ENCODE data around the gene OXT. TPM values are rescaled to one million over a fixed set of nuclear protein-coding genes. Genes with fewer than 3 reads are reported as not detected.
A peak's percentile ranks its signal among the peaks of the same experiment; 100 is the strongest.

Gene OXT
- total RNA-seq, 1 donor from 2014 or later: not detected

DNA sequence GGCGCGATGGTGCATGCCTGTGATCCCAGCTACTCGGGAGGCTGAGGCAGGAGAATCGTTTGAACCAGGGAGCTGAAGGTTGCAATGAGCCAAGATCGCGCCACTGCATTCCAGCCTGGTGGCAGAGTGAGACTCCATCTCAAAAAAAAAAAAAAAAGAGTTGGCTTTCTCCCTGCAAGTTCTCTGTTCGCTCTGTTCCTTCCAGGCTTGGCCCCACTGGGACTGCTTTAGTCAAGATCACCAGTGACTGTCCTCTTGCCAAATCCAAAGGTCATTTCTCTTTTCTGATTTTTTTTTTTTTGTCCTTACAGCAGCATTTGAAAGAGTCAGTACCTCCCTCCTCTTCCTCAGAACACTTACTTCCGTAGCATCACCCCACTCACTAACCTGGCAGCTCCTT lies 38.8 kb upstream of the OXT start:
- H3K27me3 Mint-ChIP-seq: no peaks in the 10 kb centered on the region
- H3K36me3 Mint-ChIP-seq (ENCODE audit: insufficient read depth): peaks cover 18% of the 10 kb centered on the region
- H3K9me3 Mint-ChIP-seq (ENCODE audit: low read depth): no peaks in the 10 kb centered on the region
- TF ChIP-seq, protein P1, sequence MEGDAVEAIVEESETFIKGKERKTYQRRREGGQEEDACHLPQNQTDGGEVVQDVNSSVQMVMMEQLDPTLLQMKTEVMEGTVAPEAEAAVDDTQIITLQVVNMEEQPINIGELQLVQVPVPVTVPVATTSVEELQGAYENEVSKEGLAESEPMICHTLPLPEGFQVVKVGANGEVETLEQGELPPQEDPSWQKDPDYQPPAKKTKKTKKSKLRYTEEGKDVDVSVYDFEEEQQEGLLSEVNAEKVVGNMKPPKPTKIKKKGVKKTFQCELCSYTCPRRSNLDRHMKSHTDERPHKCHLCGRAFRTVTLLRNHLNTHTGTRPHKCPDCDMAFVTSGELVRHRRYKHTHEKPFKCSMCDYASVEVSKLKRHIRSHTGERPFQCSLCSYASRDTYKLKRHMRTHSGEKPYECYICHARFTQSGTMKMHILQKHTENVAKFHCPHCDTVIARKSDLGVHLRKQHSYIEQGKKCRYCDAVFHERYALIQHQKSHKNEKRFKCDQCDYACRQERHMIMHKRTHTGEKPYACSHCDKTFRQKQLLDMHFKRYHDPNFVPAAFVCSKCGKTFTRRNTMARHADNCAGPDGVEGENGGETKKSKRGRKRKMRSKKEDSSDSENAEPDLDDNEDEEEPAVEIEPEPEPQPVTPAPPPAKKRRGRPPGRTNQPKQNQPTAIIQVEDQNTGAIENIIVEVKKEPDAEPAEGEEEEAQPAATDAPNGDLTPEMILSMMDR (IDR thresholded peaks at IDR 0.05; ENCODE audit: unreplicated experiment): no peak
- no peaks in the 10 kb centered on the region for H3K4me1 Mint-ChIP-seq (ENCODE audit: low read depth)
- H3K4me3 Mint-ChIP-seq (ENCODE audit: low read depth): no peak overlapping the region
- H3K27ac Mint-ChIP-seq: no peak overlapping the region
- DNase-seq (ENCODE audit: low spot score, unreplicated experiment): no peak

DNA sequence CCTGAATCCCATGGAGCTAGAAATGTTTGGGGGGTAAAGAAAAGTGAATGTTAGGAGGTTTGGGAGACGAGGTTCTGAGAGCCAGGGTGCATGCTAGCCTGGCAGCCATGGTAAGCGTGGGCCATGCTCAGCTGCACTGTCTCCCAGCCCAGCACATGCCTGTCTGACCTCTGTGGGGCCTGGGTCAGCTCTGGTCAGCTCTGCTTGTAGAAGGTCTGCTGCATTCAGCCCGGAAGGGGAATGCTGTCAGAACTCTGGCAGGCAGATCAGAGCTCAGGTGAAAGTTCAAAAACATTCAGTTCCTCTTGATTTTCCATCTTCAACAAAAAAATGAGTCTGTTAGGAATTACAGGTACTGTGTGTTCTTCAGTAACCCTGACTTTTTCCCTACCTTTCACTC lies 33.8 kb upstream of the OXT start:
- peaks cover 13% of the 10 kb centered on the region for H3K4me1 Mint-ChIP-seq (ENCODE audit: low read depth)
- DNase-seq (ENCODE audit: low spot score, unreplicated experiment): no peak
- peaks cover 27% of the 10 kb centered on the region for H3K36me3 Mint-ChIP-seq (ENCODE audit: insufficient read depth)
- H3K4me3 Mint-ChIP-seq (ENCODE audit: low read depth): no peak overlapping the region
- TF ChIP-seq, protein P1 (IDR thresholded peaks at IDR 0.05; ENCODE audit: unreplicated experiment): no peak
- H3K9me3 Mint-ChIP-seq (ENCODE audit: low read depth): no peaks in the 10 kb centered on the region
- H3K27ac Mint-ChIP-seq: no peak overlapping the region
- H3K27me3 Mint-ChIP-seq: no peaks in the 10 kb centered on the region

DNA sequence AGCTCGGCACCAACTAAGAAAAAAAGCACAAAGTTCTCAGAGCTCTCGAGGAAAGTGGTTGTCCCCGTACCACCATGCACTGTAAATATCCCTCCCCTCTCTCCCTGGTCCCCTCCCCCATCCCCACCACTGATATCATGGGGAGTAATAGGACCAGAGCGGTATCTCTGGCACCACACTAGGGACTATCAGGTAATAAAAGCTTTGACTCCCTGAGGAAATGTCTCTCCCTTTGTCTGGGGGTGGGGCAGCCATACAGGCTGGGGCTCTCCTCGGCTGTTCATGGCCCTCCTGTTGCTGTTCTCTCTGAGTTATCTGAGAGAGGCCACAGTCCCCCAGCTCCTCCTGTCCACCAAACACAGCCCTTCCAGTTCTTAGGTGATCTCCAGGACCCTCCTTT lies 33.0 kb upstream of the OXT start:
- Mint-ChIP-seq H3K4me3 (ENCODE audit: low read depth) (no peak overlapping the region), H3K27me3 (no peaks in the 10 kb centered on the region), H3K36me3 (ENCODE audit: insufficient read depth) (peaks cover 27% of the 10 kb centered on the region), H3K27ac (no peak overlapping the region), H3K4me1 (ENCODE audit: low read depth) (peaks cover 16% of the 10 kb centered on the region), H3K9me3 (ENCODE audit: low read depth) (no peaks in the 10 kb centered on the region)
- TF ChIP-seq, protein P1 (IDR thresholded peaks at IDR 0.05; ENCODE audit: unreplicated experiment): no peak
- no peak for DNase-seq (ENCODE audit: low spot score, unreplicated experiment)

DNA sequence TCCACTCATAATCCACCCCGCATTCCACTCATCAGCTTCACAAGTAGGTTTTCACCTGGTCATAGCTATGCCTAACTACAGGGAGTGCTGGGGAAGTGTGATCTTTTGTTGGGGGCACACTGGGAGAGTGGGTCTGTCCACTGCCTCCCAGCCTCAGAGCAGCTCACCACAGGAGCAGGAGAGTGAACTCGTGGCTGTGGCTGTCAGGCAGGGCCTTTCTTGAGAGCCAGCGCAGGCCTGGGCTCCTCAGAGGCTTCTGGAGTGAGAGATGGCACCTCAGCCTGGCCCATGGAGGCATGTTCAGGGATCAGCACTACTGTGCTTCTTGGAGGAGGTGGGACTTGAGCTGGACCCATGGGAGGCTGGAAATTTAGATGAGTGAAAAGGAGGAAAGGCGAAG lies 32.0 kb upstream of the OXT start:
- Mint-ChIP-seq H3K4me1 (ENCODE audit: low read depth) (peaks cover 16% of the 10 kb centered on the region), H3K27me3 (no peaks in the 10 kb centered on the region), H3K36me3 (ENCODE audit: insufficient read depth) (peaks cover 25% of the 10 kb centered on the region), H3K27ac (peak overlapping the region; percentile 11), H3K9me3 (ENCODE audit: low read depth) (no peaks in the 10 kb centered on the region), H3K4me3 (ENCODE audit: low read depth) (no peak overlapping the region)
- TF ChIP-seq, protein P1 (IDR thresholded peaks at IDR 0.05; ENCODE audit: unreplicated experiment): no peak
- no peak for DNase-seq (ENCODE audit: low spot score, unreplicated experiment)

DNA sequence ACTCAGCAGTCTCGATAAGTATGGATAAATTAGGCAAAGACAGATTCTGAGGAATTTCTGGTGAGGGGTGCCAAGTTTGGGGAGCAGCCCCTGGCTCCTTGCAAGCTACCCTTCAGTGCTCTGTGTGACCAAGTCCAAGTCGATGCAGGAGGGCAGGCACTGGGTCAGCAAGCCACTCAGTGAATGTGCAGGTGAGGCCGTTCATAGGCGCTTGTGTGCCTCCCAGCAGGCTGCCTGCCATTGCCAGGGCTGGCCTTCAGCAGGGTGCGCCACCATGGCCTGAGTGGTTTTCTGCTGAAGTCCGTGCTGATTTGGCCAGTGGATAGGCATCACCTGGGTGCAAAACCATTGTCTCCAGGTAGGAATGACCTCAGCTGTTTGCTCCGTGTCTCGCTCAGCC lies 31.3 kb upstream of the OXT start:
- peak overlapping the region; percentile 11 for H3K27ac Mint-ChIP-seq
- no peak for DNase-seq (ENCODE audit: low spot score, unreplicated experiment)
- peaks cover 20% of the 10 kb centered on the region for H3K36me3 Mint-ChIP-seq (ENCODE audit: insufficient read depth)
- H3K4me3 Mint-ChIP-seq (ENCODE audit: low read depth): no peak overlapping the region
- TF ChIP-seq, protein P1 (IDR thresholded peaks at IDR 0.05; ENCODE audit: unreplicated experiment): no peak
- H3K27me3 Mint-ChIP-seq: no peaks in the 10 kb centered on the region
- H3K4me1 Mint-ChIP-seq (ENCODE audit: low read depth): peaks cover 18% of the 10 kb centered on the region
- no peaks in the 10 kb centered on the region for H3K9me3 Mint-ChIP-seq (ENCODE audit: low read depth)
